Natural killer cell (primary cell): Measurements from ENCODE around the gene VPS52. TPM values are rescaled to one million over a fixed set of nuclear protein-coding genes. Genes with fewer than 3 reads are reported as not detected.

Experiments used
- ATAC-seq, 3 donors: fragments of 150-1000 bp in 2 of 3; fragments of 200-7000 bp in 1 of 3; cut with Tn5 transposase; 1 replicate in 1 of 3; 2 replicates in 2 of 3; pipeline ENCODE4 v1.10.0; 2021; ENCODE audit warnings: mild to moderate bottlenecking in 2 of 3, moderate library complexity in 2 of 3
- DNase-seq, 2 donors: peaks; one replicate each; pipeline versions ENCODE4 v3.0.0 to v3.0.0-alpha.2; 2013 to 2021; ENCODE audit warnings: mixed read lengths in 1 of 2
- H3K27ac ChIP-seq: one replicate; pipeline ENCODE4 v1.5.1; 2013; ENCODE audit warnings: mild to moderate bottlenecking, low read length
- H3K27me3 ChIP-seq: one replicate; pipeline ENCODE4 v1.6.1; 2013; ENCODE audit warnings: low read length; ENCODE audit not compliant: control insufficient read depth, insufficient read depth
- H3K36me3 ChIP-seq: one replicate; pipeline ENCODE4 v1.6.1; 2013; ENCODE audit warnings: low read length; ENCODE audit not compliant: control insufficient read depth, insufficient read depth
- H3K4me1 ChIP-seq: one replicate; pipeline ENCODE4 v1.6.1; 2013; ENCODE audit warnings: low read length; ENCODE audit not compliant: control insufficient read depth, insufficient read depth
- H3K4me3 ChIP-seq: one replicate; pipeline ENCODE4 v1.5.1; 2013; ENCODE audit warnings: low read length
- H3K9me3 ChIP-seq: one replicate; pipeline ENCODE4 v1.6.1; 2013; ENCODE audit warnings: low read length; ENCODE audit not compliant: control insufficient read depth, insufficient read depth
- H3K27ac Mint-ChIP-seq, 2 donors: one replicate each; pipeline ENCODE4 v1.8.0; 2022; ENCODE audit warnings: mild to moderate bottlenecking in 2 of 2, mixed read lengths in 2 of 2, moderate library complexity in 1 of 2
- H3K27me3 Mint-ChIP-seq, 2 donors: one replicate each; pipeline ENCODE4 v1.8.0; 2022; ENCODE audit warnings: low read depth in 2 of 2, mixed read lengths in 2 of 2
- H3K36me3 Mint-ChIP-seq: one replicate; pipeline ENCODE4 v1.8.0; 2022; ENCODE audit warnings: mixed read lengths
- H3K4me1 Mint-ChIP-seq, 2 donors: one replicate each; pipeline ENCODE4 v1.8.0; 2022; ENCODE audit warnings: mixed read lengths in 2 of 2
- H3K4me3 Mint-ChIP-seq: one replicate; pipeline ENCODE4 v1.8.0; 2022; ENCODE audit warnings: mild to moderate bottlenecking, moderate library complexity, mixed read lengths
- H3K9me3 Mint-ChIP-seq, 2 donors: one replicate each; pipeline ENCODE4 v1.8.0; 2022; ENCODE audit warnings: mixed read lengths in 2 of 2
- WGBS: methylation state at CpG from one replicate; pipeline ENCODE4 v1.1.7; 2013; ENCODE audit warnings: missing lambda C conversion rate; ENCODE audit not compliant: insufficient coverage; 5-methylcytosine and 5-hydroxymethylcytosine counted together
- intact Hi-C: fragments of 100-400 bp; cut with micrococcal nuclease; formaldehyde crosslinking; loops from one replicate; pipeline ENCODE4 v1.14.2; 2022
- total RNA-seq, 4 donors: library from RNA; stranded (reverse); fragments of 120-200 nt in 1 of 4; gene quantifications; one replicate each; pipeline versions ENCODE4 v1.2.3 to v1.2.4, GENCODE V29; 2013 to 2022
- TF ChIP-seq, protein P1 (sequence below): fragments of 200-600 bp; IDR thresholded peaks from one replicate; pipeline ENCODE4 v1.8.0; 2022; ENCODE audit warnings: antibody characterized with exemption

VPS52 gene
- total RNA-seq, 3 donors from 2014 or later (not counting 1 experiment from before 2014, with no cell fraction given): 98.0 to 112 (median 99.4) TPM

GRCh38 chr6:33305052-33305451 is 33.4 kb upstream of the VPS52 start:
- peaks cover 27 to 54% of the 10 kb centered on the region in 2 donors for H3K4me1 Mint-ChIP-seq
- intact Hi-C loops: no loop called here
- no peak for DNase-seq
- no peaks in the 10 kb centered on the region for H3K27me3 ChIP-seq
- H3K27me3 Mint-ChIP-seq: no peaks in the 10 kb centered on the region
- no peaks in the 10 kb centered on the region for H3K9me3 Mint-ChIP-seq
- peak overlapping the region; percentile 9 to 45 for H3K27ac Mint-ChIP-seq
- H3K4me3 ChIP-seq: no peak overlapping the region
- H3K36me3 ChIP-seq: peaks cover 50% of the 10 kb centered on the region
- TF ChIP-seq, protein P1, sequence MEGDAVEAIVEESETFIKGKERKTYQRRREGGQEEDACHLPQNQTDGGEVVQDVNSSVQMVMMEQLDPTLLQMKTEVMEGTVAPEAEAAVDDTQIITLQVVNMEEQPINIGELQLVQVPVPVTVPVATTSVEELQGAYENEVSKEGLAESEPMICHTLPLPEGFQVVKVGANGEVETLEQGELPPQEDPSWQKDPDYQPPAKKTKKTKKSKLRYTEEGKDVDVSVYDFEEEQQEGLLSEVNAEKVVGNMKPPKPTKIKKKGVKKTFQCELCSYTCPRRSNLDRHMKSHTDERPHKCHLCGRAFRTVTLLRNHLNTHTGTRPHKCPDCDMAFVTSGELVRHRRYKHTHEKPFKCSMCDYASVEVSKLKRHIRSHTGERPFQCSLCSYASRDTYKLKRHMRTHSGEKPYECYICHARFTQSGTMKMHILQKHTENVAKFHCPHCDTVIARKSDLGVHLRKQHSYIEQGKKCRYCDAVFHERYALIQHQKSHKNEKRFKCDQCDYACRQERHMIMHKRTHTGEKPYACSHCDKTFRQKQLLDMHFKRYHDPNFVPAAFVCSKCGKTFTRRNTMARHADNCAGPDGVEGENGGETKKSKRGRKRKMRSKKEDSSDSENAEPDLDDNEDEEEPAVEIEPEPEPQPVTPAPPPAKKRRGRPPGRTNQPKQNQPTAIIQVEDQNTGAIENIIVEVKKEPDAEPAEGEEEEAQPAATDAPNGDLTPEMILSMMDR: no peak
- H3K9me3 ChIP-seq: no peaks in the 10 kb centered on the region
- ATAC-seq: no peak
- 95% methylated on average over 8 of the region's 8 CpGs for WGBS
- no peak overlapping the region for H3K4me3 Mint-ChIP-seq
- H3K36me3 Mint-ChIP-seq: no peaks in the 10 kb centered on the region
- H3K27ac ChIP-seq: no peak overlapping the region
- peaks cover 20% of the 10 kb centered on the region for H3K4me1 ChIP-seq

GRCh38 chr6:33304216-33304615 is 32.5 kb upstream of the VPS52 start:
- peak overlapping the region in 1 of 2 donors; percentile 65 for H3K27ac Mint-ChIP-seq
- WGBS: 97% methylated on average over 15 of the region's 16 CpGs
- DNase-seq: no peak
- peaks cover 36 to 63% of the 10 kb centered on the region in 2 donors for H3K4me1 Mint-ChIP-seq
- H3K4me1 ChIP-seq: peaks cover 26% of the 10 kb centered on the region
- no peaks in the 10 kb centered on the region for H3K27me3 Mint-ChIP-seq
- intact Hi-C loops: no loop called here
- no peak overlapping the region for H3K4me3 ChIP-seq
- H3K4me3 Mint-ChIP-seq: no peak overlapping the region
- TF ChIP-seq, protein P1: no peak
- H3K9me3 ChIP-seq: no peaks in the 10 kb centered on the region
- ATAC-seq: no peak
- H3K27ac ChIP-seq: no peak overlapping the region
- no peaks in the 10 kb centered on the region for H3K27me3 ChIP-seq
- peaks cover 50% of the 10 kb centered on the region for H3K36me3 ChIP-seq
- H3K9me3 Mint-ChIP-seq: no peaks in the 10 kb centered on the region
- no peaks in the 10 kb centered on the region for H3K36me3 Mint-ChIP-seq

GRCh38 chr6:33301877-33302276 is 30.2 kb upstream of the VPS52 start:
- peak overlapping the region; percentile 99 for H3K27ac Mint-ChIP-seq
- TF ChIP-seq, protein P1: no peak
- no peak overlapping the region for H3K4me3 ChIP-seq
- H3K36me3 Mint-ChIP-seq: no peaks in the 10 kb centered on the region
- peaks cover 41% of the 10 kb centered on the region for H3K36me3 ChIP-seq
- intact Hi-C loops: no loop called here
- no peaks in the 10 kb centered on the region for H3K9me3 Mint-ChIP-seq
- ATAC-seq (no peak), DNase-seq (no peak)
- no peaks in the 10 kb centered on the region for H3K27me3 Mint-ChIP-seq
- no peaks in the 10 kb centered on the region for H3K9me3 ChIP-seq
- 88% methylated on average over 1 of the region's 3 CpGs for WGBS
- H3K27me3 ChIP-seq: no peaks in the 10 kb centered on the region
- peaks cover 39% of the 10 kb centered on the region for H3K4me1 ChIP-seq
- peaks cover 43 to 72% of the 10 kb centered on the region in 2 donors for H3K4me1 Mint-ChIP-seq
- no peak overlapping the region for H3K4me3 Mint-ChIP-seq
- H3K27ac ChIP-seq: no peak overlapping the region
